C4-2B (cell line): Measurements from ENCODE around the gene LCP1.

Experiments
- H3K27ac ChIP-seq: fragments of 450-650 bp; 2 replicates; pipeline ENCODE4 v1.5.1; 2017
- CTCF ChIP-seq: fragments of 450-650 bp; conservative IDR thresholded peaks from 2 replicates; pipeline ENCODE4 v1.5.1; 2017; ENCODE audit warnings: mild to moderate bottlenecking
- ZFX ChIP-seq: fragments of 450-650 bp; IDR thresholded peaks from 2 replicates; pipeline ENCODE4 v1.6.1; 2017

Gene LCP1

GRCh38 chr13:46179969-46180763, 1.8 kb downstream of the LCP1 start:
- no peak overlapping the region for H3K27ac ChIP-seq
- TF ChIP-seq CTCF, result no peak
- TF ChIP-seq ZFX, result no peak

GRCh38 chr13:46179491-46179908, 2.5 kb downstream of the LCP1 start:
- no peak overlapping the region for H3K27ac ChIP-seq

GRCh38 chr13:46178821-46179220, 3.2 kb downstream of the LCP1 start:
- H3K27ac ChIP-seq, result no peak overlapping the region
- TF ChIP-seq ZFX (no peak), CTCF (no peak)

More at GRCh38 chr13:46179491-46179908, 2.5 kb downstream of the LCP1 start:
- no peak for TF ChIP-seq CTCF
- TF ChIP-seq ZFX, result no peak

GRCh38 chr13:46178143-46178542, 3.8 kb downstream of the LCP1 start:
- TF ChIP-seq ZFX (no peak), CTCF (no peak)

GRCh38 chr13:46176756-46177155, 5.2 kb downstream of the LCP1 start:
- no peak overlapping the region for H3K27ac ChIP-seq
- TF ChIP-seq CTCF (no peak), ZFX (no peak)

More at GRCh38 chr13:46178143-46178542, 3.8 kb downstream of the LCP1 start:
- H3K27ac ChIP-seq, result no peak overlapping the region

GRCh38 chr13:46173656-46174055, 8.3 kb downstream of the LCP1 start:
- no peak overlapping the region for H3K27ac ChIP-seq
- TF ChIP-seq ZFX (no peak), CTCF (no peak)

- no peak for TF ChIP-seq CTCF
- no peak for TF ChIP-seq ZFX
Observed at GRCh38 chr13:46172531-46172991, 9.4 kb downstream of the LCP1 start.

More at GRCh38 chr13:46172531-46172991, 9.4 kb downstream of the LCP1 start:
- no peak overlapping the region for H3K27ac ChIP-seq
